ENCODE data around the gene GSTP1.

GRCh38 chr11:67604815-67605214 lies 21.2 kb downstream of the GSTP1 start:
- no peak for TF ChIP-seq CTCF (IDR thresholded peaks at IDR 0.05; ENCODE audit: poor library complexity)
- TF ChIP-seq EZH2phosphoT487 (IDR thresholded peaks at IDR 0.05; ENCODE audit: low read depth, severe bottlenecking, unreplicated experiment), result no peak
- no peak for TF ChIP-seq EZH2 (IDR thresholded peaks at IDR 0.05; ENCODE audit: borderline replicate concordance)
